ENCODE measurements around the gene LTA. TPM values are rescaled to one million over a fixed set of nuclear protein-coding genes. Genes with fewer than 3 reads are reported as not detected.
"Not testable (repeated sequence)": the region's sequence is repeated elsewhere in the genome, so short reads cannot be mapped to it uniquely, and the experiment has no call there.

LTA gene
- total and polyA plus RNA-seq, 2 donors (not counting 3 experiments of a cell fraction or from before 2014, with no cell fraction given) = 0.46 TPM; not detected in 1

- H3K79me2 ChIP-seq (ENCODE audit: control insufficient read depth, insufficient read depth, low read length); H3K4me3 ChIP-seq (replicated peaks in 1 of 3; ENCODE audit: insufficient read depth in 1 of 3, low read depth in 1 of 3, low read length in 3 of 3); POLR2A ChIA-PET; H3K27ac ChIP-seq (ENCODE audit: insufficient read depth, low read depth, low read length); dilution Hi-C loops (cut with MboI; ENCODE audit: extremely low pct_ligation_motif_present, low sequenced_read_pairs); H3K9me1 ChIP-seq (replicated peaks; ENCODE audit: control insufficient read depth, extremely low read depth, insufficient read depth, low read length); H4K20me1 ChIP-seq (replicated peaks; ENCODE audit: control insufficient read depth, extremely low read depth, insufficient read depth, low read length); H3K4me1 ChIP-seq (ENCODE audit: control insufficient read depth, extremely low read depth, insufficient read depth, low read length); DNase-seq (ENCODE audit: low read depth, low spot score); FAIRE-seq; intact Hi-C loops (cut with micrococcal nuclease); H3K36me3 ChIP-seq (ENCODE audit: control insufficient read depth in 2 of 2, extremely low read depth in 1 of 2, insufficient read depth in 2 of 2, low read length in 2 of 2); H3K27me3 ChIP-seq (ENCODE audit: control insufficient read depth in 2 of 2, insufficient read depth in 2 of 2, low read length in 2 of 2); H3K4me2 ChIP-seq (ENCODE audit: insufficient read depth, low read length); H3K9ac ChIP-seq (replicated peaks; ENCODE audit: extremely low read depth, insufficient read depth, low read length); H2AFZ ChIP-seq (ENCODE audit: low read depth, low read length); H3K9me3 ChIP-seq (replicated peaks; ENCODE audit: control insufficient read depth, insufficient read depth, low read length); BruUV-seq (replicated peaks): not testable (repeated sequence)
- CTCF ChIA-PET = interaction anchor here (2.3 to 32.6 kb wide), 2 partner anchors 10 to 34 kb away, joined by 12 to 1517 read pairs; partner anchors contain the start of genes ATP6V1G2, DDX39B and NFKBIL1
Observed at GRCh38 chr6:31590691-31591090, 18.6 kb downstream of the LTA start.

DNA sequence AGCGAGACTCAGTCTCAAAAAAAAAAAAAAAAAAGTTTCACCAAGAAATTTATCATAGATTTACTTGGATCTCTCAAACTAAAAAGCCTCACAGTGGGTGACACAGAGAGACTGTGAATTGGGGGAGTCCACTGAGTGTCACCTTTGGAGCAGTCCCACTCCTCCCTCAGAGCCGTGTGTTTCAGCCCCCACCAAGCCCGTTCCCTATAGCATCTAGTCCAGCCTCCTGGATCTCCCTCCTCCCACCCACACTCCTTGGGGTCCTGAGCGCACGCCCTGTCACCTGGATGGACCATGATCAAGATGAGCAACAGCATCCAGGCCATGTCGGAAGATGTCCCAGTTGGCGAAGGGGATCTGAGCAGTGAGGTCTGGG lies 20.3 kb downstream of the LTA start:
- ChIA-PET CTCF (interaction anchor here (8.3 to 32.6 kb wide), 2 partner anchors 11 to 36 kb away, joined by 286 to 1517 read pairs; partner anchors contain the start of genes ATP6V1G2, DDX39B, LST1 and LTB), POLR2A (no interaction called here)
- Histone ChIP-seq H2AFZ (ENCODE audit: low read depth, low read length) (no peak overlapping the region), H4K20me1 (replicated peaks; ENCODE audit: control insufficient read depth, extremely low read depth, insufficient read depth, low read length) (no peaks in the 10 kb centered on the region), H3K9me1 (replicated peaks; ENCODE audit: control insufficient read depth, extremely low read depth, insufficient read depth, low read length) (no peaks in the 10 kb centered on the region), H3K9ac (replicated peaks; ENCODE audit: extremely low read depth, insufficient read depth, low read length) (no peak overlapping the region), H3K4me1 (ENCODE audit: control insufficient read depth, extremely low read depth, insufficient read depth, low read length) (no peaks in the 10 kb centered on the region), H3K79me2 (ENCODE audit: control insufficient read depth, insufficient read depth, low read length) (no peaks in the 10 kb centered on the region), H3K27me3 (ENCODE audit: control insufficient read depth in 2 of 2, insufficient read depth in 2 of 2, low read length in 2 of 2) (no peaks in the 10 kb centered on the region), H3K4me2 (ENCODE audit: insufficient read depth, low read length) (no peak overlapping the region), H3K9me3 (replicated peaks; ENCODE audit: control insufficient read depth, insufficient read depth, low read length) (no peaks in the 10 kb centered on the region), H3K4me3 (replicated peaks in 1 of 3; ENCODE audit: insufficient read depth in 1 of 3, low read depth in 1 of 3, low read length in 3 of 3) (no peak overlapping the region), H3K36me3 (ENCODE audit: control insufficient read depth in 2 of 2, extremely low read depth in 1 of 2, insufficient read depth in 2 of 2, low read length in 2 of 2) (no peaks in the 10 kb centered on the region), H3K27ac (ENCODE audit: insufficient read depth, low read depth, low read length) (no peak overlapping the region)
- TF ChIP-seq JUN (IDR thresholded peaks at IDR 0.05; ENCODE audit: borderline replicate concordance, insufficient read depth, insufficient read length, low read depth) (no peak), EZH2 (IDR thresholded peaks at IDR 0.05; ENCODE audit: borderline replicate concordance, low read depth, low read length, severe bottlenecking) (no peak), FOS (IDR thresholded peaks at IDR 0.05; ENCODE audit: borderline replicate concordance, insufficient read depth, low read length) (no peak), MAX (IDR thresholded peaks at IDR 0.05; ENCODE audit: insufficient read depth, insufficient read length) (no peak), POLR2A (IDR thresholded peaks at IDR 0.05; ENCODE audit: low read depth, low read length) (no peak), MYC (IDR thresholded peaks at IDR 0.05; ENCODE audit: low read depth, low read length) (no peak), GATA2 (IDR thresholded peaks at IDR 0.05; ENCODE audit: insufficient read depth, insufficient read length, low read depth, low read length) (no peak), POLR2AphosphoS5 (IDR thresholded peaks at IDR 0.05; ENCODE audit: insufficient read depth, low read depth, low read length) (no peak)
- TF ChIP-seq, protein P1, sequence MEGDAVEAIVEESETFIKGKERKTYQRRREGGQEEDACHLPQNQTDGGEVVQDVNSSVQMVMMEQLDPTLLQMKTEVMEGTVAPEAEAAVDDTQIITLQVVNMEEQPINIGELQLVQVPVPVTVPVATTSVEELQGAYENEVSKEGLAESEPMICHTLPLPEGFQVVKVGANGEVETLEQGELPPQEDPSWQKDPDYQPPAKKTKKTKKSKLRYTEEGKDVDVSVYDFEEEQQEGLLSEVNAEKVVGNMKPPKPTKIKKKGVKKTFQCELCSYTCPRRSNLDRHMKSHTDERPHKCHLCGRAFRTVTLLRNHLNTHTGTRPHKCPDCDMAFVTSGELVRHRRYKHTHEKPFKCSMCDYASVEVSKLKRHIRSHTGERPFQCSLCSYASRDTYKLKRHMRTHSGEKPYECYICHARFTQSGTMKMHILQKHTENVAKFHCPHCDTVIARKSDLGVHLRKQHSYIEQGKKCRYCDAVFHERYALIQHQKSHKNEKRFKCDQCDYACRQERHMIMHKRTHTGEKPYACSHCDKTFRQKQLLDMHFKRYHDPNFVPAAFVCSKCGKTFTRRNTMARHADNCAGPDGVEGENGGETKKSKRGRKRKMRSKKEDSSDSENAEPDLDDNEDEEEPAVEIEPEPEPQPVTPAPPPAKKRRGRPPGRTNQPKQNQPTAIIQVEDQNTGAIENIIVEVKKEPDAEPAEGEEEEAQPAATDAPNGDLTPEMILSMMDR (IDR thresholded peaks at IDR 0.05; ENCODE audit: extremely low read depth in 1 of 2, insufficient read depth in 1 of 2, low read depth in 1 of 2, low read length in 2 of 2) = no peak
- BruUV-seq (replicated peaks) = no TSS peak
- intact Hi-C loops (cut with micrococcal nuclease) = no loop called here
- dilution Hi-C loops (cut with MboI; ENCODE audit: extremely low pct_ligation_motif_present, low sequenced_read_pairs) = no loop called here
- no peak for DNase-seq (ENCODE audit: low read depth, low spot score)
- FAIRE-seq = no peak
